ENCODE measurements around the gene HSCB. TPM values are rescaled to one million over a fixed set of nuclear protein-coding genes. Genes with fewer than 3 reads are reported as not detected.
"Not testable (repeated sequence)": the region's sequence is repeated elsewhere in the genome, so short reads cannot be mapped to it uniquely, and the experiment has no call there.

HSCB gene
- total RNA-seq, 4 donors from 2014 or later = 14.4 to 24.9 (median 16.3) TPM

GRCh38 chr22:28728621-28729313, 13.1 kb upstream of the HSCB start:
- Histone ChIP-seq H3K4me3 (no peak overlapping the region), H3K9me3 (no peaks in the 10 kb centered on the region), H3K27ac (no peak overlapping the region), H3K4me1 (peaks cover 0 to 7% (median 0%) of the 10 kb centered on the region in 3 donors), H3K36me3 (peaks cover 0 to 31% (median 0%) of the 10 kb centered on the region in 3 donors), H3K27me3 (no peaks in the 10 kb centered on the region)
- intact Hi-C loops (cut with DNase I) = no loop called here
- no peak for TF ChIP-seq POLR2A (IDR thresholded peaks at IDR 0.05)
- no peak for TF ChIP-seq CTCF (IDR thresholded peaks at IDR 0.05)
- 89 to 92% methylated on average over 10 of the region's 10 CpGs for WGBS, 2 donors
- no peak for DNase-seq

- H3K27ac ChIP-seq = peak overlapping the region in 1 of 4 donors; percentile 3
- no peak for DNase-seq
- H3K27me3 ChIP-seq = no peaks in the 10 kb centered on the region
- intact Hi-C loops (cut with DNase I) = no loop called here
- WGBS, 2 donors = 87 to 93% methylated on average over 3 of the region's 3 CpGs
- peaks cover 0 to 24% (median 0%) of the 10 kb centered on the region in 3 donors for H3K36me3 ChIP-seq
- no peaks in the 10 kb centered on the region for H3K9me3 ChIP-seq
- TF ChIP-seq CTCF (IDR thresholded peaks at IDR 0.05) (no peak), POLR2A (IDR thresholded peaks at IDR 0.05) (no peak)
- peaks cover 0 to 7% (median 0%) of the 10 kb centered on the region in 3 donors for H3K4me1 ChIP-seq
- no peak overlapping the region for H3K4me3 ChIP-seq
Observed at GRCh38 chr22:28730179-28730578, 11.7 kb upstream of the HSCB start.

- intact Hi-C loops (cut with DNase I) = no loop called here
- DNase-seq = no peak
- WGBS, 2 donors = 67 to 83% methylated on average over 6 of the region's 6 CpGs
Observed at GRCh38 chr22:28734393-28734792, 7.4 kb upstream of the HSCB start.

GRCh38 chr22:28736301-28737155, 5.3 kb upstream of the HSCB start:
- intact Hi-C loops (cut with DNase I) = no loop called here
- Histone ChIP-seq H3K4me1 (peaks cover 0 to 19% (median 3%) of the 10 kb centered on the region in 3 donors), H3K27me3 (no peaks in the 10 kb centered on the region), H3K27ac (no peak overlapping the region), H3K9me3 (no peaks in the 10 kb centered on the region), H3K36me3 (peaks cover 0 to 23% (median 0%) of the 10 kb centered on the region in 3 donors), H3K4me3 (no peak overlapping the region)
- 52 to 84% methylated on average over 3 to 4 of the region's 7 CpGs for WGBS, 2 donors
- TF ChIP-seq CTCF (IDR thresholded peaks at IDR 0.05) = no peak
- no peak for TF ChIP-seq POLR2A (IDR thresholded peaks at IDR 0.05)
- no peak for DNase-seq

More at GRCh38 chr22:28734393-28734792, 7.4 kb upstream of the HSCB start:
- Histone ChIP-seq H3K36me3 (peaks cover 0 to 24% (median 0%) of the 10 kb centered on the region in 3 donors), H3K27me3 (no peaks in the 10 kb centered on the region), H3K4me3 (no peak overlapping the region), H3K4me1 (peaks cover 0 to 6% (median 0%) of the 10 kb centered on the region in 3 donors), H3K9me3 (no peaks in the 10 kb centered on the region), H3K27ac (no peak overlapping the region)
- no peak for TF ChIP-seq CTCF (IDR thresholded peaks at IDR 0.05)
- TF ChIP-seq POLR2A (IDR thresholded peaks at IDR 0.05) = no peak

- intact Hi-C loops (cut with DNase I) = no loop called here
- Histone ChIP-seq H3K4me3 (no peak overlapping the region), H3K27me3 (no peaks in the 10 kb centered on the region), H3K27ac (no peak overlapping the region), H3K4me1 (peaks cover 0 to 22% (median 3%) of the 10 kb centered on the region in 3 donors), H3K9me3 (no peaks in the 10 kb centered on the region), H3K36me3 (peaks cover 0 to 13% (median 0%) of the 10 kb centered on the region in 3 donors)
- DNase-seq = no peak
- no peak for TF ChIP-seq POLR2A (IDR thresholded peaks at IDR 0.05)
- TF ChIP-seq CTCF (IDR thresholded peaks at IDR 0.05) = no peak
- 89 to 97% methylated on average over 3 of the region's 3 CpGs for WGBS, 2 donors
Observed at GRCh38 chr22:28737701-28738100, 4.1 kb upstream of the HSCB start.

GRCh38 chr22:28738876-28739275, 3.0 kb upstream of the HSCB start:
- H3K27me3 ChIP-seq; DNase-seq; intact Hi-C loops (cut with DNase I); H3K4me3 ChIP-seq; H3K27ac ChIP-seq; H3K9me3 ChIP-seq: not testable (repeated sequence)
- Histone ChIP-seq H3K36me3 (peaks cover 0 to 11% (median 1%) of the 10 kb centered on the region in 3 donors), H3K4me1 (peaks cover 3 to 33% (median 7%) of the 10 kb centered on the region in 3 donors)
- WGBS, 2 donors = 83 to 86% methylated on average over 8 of the region's 8 CpGs
